Keratinocyte (primary cell): ENCODE measurements around the gene SLC5A2. TPM values are rescaled to one million over a fixed set of nuclear protein-coding genes. Genes with fewer than 3 reads are reported as not detected.

ENCODE experiments used
- DNase-seq: peaks from one replicate; pipeline ENCODE4 v3.0.0-alpha.2; 2011; ENCODE audit warnings: low read depth, missing footprints, low spot score
- FAIRE-seq: peaks from 2 replicates; lab custom pipeline; 2011; peaks lifted over from hg19 to GRCh38; lab: Jason Lieb, UNC
- H2AFZ ChIP-seq: 2 replicates; pipeline ENCODE4 v1.6.0; 2012; ENCODE audit warnings: low read length, control low read depth, inconsistent platforms; ENCODE audit not compliant: control insufficient read depth
- H3K27ac ChIP-seq: 2 replicates; pipeline ENCODE4 v1.5.1; 2011; ENCODE audit warnings: low read length; ENCODE audit not compliant: control insufficient read depth, insufficient read depth
- H3K27me3 ChIP-seq: 3 replicates; pipeline ENCODE4 v1.6.0; 2011; ENCODE audit warnings: low read length; ENCODE audit not compliant: control insufficient read depth, insufficient read depth; ENCODE audit errors: extremely low read depth
- H3K36me3 ChIP-seq, 2 experiments: 2 replicates in 1 of 2; 3 replicates in 1 of 2; pipeline ENCODE4 v1.5.1; 2011; ENCODE audit warnings: low read length in 2 of 2, mild to moderate bottlenecking in 1 of 2; ENCODE audit not compliant: control insufficient read depth in 2 of 2, insufficient read depth in 2 of 2; ENCODE audit errors: extremely low read depth in 1 of 2
- H3K4me1 ChIP-seq: 3 replicates; pipeline ENCODE4 v1.5.1; 2011; ENCODE audit warnings: low read length; ENCODE audit not compliant: control insufficient read depth, insufficient read depth; ENCODE audit errors: extremely low read depth
- H3K4me2 ChIP-seq: 3 replicates; pipeline ENCODE4 v1.6.0; 2011; ENCODE audit warnings: low read depth, low read length; ENCODE audit not compliant: control insufficient read depth, insufficient read depth; ENCODE audit errors: extremely low read depth
- H3K4me3 ChIP-seq, 3 experiments: fragments of 200-600 bp in 1 of 3; sonication (generic) in 1 of 3; 2 replicates in 2 of 3; 3 replicates in 1 of 3; pipeline ENCODE4 v1.5.1; 2011 to 2016; ENCODE audit warnings: low read length in 3 of 3, mild to moderate bottlenecking in 3 of 3, control low read depth in 2 of 3, inconsistent platforms in 1 of 3, low read depth in 1 of 3, mixed read lengths in 1 of 3, mixed run types in 1 of 3, moderate library complexity in 1 of 3; ENCODE audit not compliant: control insufficient read depth in 2 of 3, insufficient read depth in 2 of 3; ENCODE audit errors: extremely low read depth in 1 of 3
- H3K79me2 ChIP-seq: 2 replicates; pipeline ENCODE4 v1.6.0; 2012; ENCODE audit warnings: low read length; ENCODE audit not compliant: control insufficient read depth, insufficient read depth
- H3K9ac ChIP-seq: 3 replicates; pipeline ENCODE4 v1.6.0; 2011; ENCODE audit warnings: low read length; ENCODE audit not compliant: control insufficient read depth, insufficient read depth; ENCODE audit errors: extremely low read depth
- H3K9me1 ChIP-seq: 3 replicates; pipeline ENCODE4 v1.6.0; 2011; ENCODE audit warnings: low read length; ENCODE audit not compliant: control insufficient read depth, insufficient read depth; ENCODE audit errors: extremely low read depth
- H3K9me3 ChIP-seq: 2 replicates; pipeline ENCODE4 v1.5.1; 2012; ENCODE audit warnings: low read depth, low read length; ENCODE audit not compliant: control insufficient read depth
- H4K20me1 ChIP-seq: 3 replicates; pipeline ENCODE4 v1.6.0; 2011; ENCODE audit warnings: low read length; ENCODE audit not compliant: control insufficient read depth, insufficient read depth; ENCODE audit errors: extremely low read depth
- EZH2 ChIP-seq: IDR thresholded peaks from one replicate; pipeline ENCODE4 v1.6.1; 2012; ENCODE audit warnings: inconsistent platforms, mild to moderate bottlenecking, low read length, moderate library complexity
- dilution Hi-C: fragments of 300-500 bp; cut with MboI; formaldehyde crosslinking; loops from one replicate; pipeline ENCODE4 v1.7.0; 2020; ENCODE audit warnings: low sequenced_read_pairs; ENCODE audit not compliant: extremely low pct_ligation_motif_present
- polyA plus RNA-seq, 5 experiments: library from polyadenylated mRNA; depleted of rRNA in 3 of 5; stranded (reverse) in 3 of 5; stranded (forward) in 1 of 5; unstranded in 1 of 5; fragments of >200 nt; gene quantifications; 1 replicate in 1 of 5; 2 replicates in 3 of 5; 3 replicates in 1 of 5; pipeline versions ENCODE4 v1.2.1 to v1.2.3, GENCODE V29; 2011 to 2012; ENCODE audit warnings: missing spikeins in 2 of 5, low read depth in 1 of 5, low replicate concordance in 1 of 5
- TF ChIP-seq, protein P1 (sequence below), 3 experiments: IDR thresholded peaks in 1 of 3; conservative IDR thresholded peaks in 1 of 3; optimal IDR thresholded peaks in 1 of 3; 2 replicates in 2 of 3; 3 replicates in 1 of 3; pipeline versions ENCODE3 to v1.5.1; 2011; ENCODE audit warnings: low read length in 3 of 3, mild to moderate bottlenecking in 3 of 3, moderate library complexity in 2 of 3, control low read depth in 1 of 3, inconsistent platforms in 1 of 3; ENCODE audit not compliant: insufficient read depth in 2 of 3; ENCODE audit errors: extremely low read depth in 1 of 3

SLC5A2 gene
- polyA plus RNA-seq, 1 donor (not counting 4 experiments of a cell fraction or from before 2014, with no cell fraction given), result not detected

DNA sequence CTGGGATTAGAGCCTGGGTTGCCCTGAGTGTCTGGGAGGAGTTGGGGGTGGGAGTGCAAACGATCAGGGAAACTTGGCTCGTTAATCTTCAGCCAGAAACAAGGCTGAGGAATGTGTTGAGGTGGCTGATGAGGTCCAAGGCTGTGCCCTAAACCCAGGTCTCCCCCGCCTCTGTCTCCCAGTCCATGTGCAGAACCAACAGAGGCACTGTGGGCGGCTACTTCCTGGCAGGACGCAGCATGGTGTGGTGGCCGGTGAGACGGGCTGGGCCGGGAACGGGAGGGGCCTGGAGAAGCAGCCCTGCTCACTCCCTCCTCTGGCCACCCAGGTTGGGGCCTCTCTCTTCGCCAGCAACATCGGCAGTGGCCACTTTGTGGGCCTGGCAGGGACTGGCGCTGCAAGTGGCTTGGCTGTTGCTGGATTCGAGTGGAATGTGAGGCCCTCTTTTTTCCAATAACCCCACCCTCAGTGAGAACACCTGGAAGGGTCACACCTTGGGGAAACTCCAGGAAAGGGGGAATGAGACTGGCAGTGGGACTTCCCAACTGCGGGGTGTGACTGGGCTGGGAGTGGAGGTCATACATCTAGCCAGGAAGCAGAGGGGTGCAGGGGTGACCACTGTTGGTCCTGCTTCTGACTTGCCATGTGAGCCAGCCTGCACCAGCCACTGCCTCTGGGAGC, 1.7 kb downstream of the SLC5A2 start:
- no peak overlapping the region for H2AFZ ChIP-seq
- H3K36me3 ChIP-seq, result no peaks in the 10 kb centered on the region
- H3K9me1 ChIP-seq, result no peaks in the 10 kb centered on the region
- no peak overlapping the region for H3K27ac ChIP-seq
- no peak overlapping the region for H3K9ac ChIP-seq
- H3K4me2 ChIP-seq, result no peak overlapping the region
- peaks cover 16% of the 10 kb centered on the region for H3K27me3 ChIP-seq
- no peak for TF ChIP-seq EZH2
- TF ChIP-seq, protein P1, sequence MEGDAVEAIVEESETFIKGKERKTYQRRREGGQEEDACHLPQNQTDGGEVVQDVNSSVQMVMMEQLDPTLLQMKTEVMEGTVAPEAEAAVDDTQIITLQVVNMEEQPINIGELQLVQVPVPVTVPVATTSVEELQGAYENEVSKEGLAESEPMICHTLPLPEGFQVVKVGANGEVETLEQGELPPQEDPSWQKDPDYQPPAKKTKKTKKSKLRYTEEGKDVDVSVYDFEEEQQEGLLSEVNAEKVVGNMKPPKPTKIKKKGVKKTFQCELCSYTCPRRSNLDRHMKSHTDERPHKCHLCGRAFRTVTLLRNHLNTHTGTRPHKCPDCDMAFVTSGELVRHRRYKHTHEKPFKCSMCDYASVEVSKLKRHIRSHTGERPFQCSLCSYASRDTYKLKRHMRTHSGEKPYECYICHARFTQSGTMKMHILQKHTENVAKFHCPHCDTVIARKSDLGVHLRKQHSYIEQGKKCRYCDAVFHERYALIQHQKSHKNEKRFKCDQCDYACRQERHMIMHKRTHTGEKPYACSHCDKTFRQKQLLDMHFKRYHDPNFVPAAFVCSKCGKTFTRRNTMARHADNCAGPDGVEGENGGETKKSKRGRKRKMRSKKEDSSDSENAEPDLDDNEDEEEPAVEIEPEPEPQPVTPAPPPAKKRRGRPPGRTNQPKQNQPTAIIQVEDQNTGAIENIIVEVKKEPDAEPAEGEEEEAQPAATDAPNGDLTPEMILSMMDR (optimal IDR thresholded peaks at IDR 0.05 in 1 of 3, IDR thresholded peaks at IDR 0.05 in 1 of 3, conservative IDR thresholded peaks at IDR 0.05 in 1 of 3; ENCODE audit: extremely low read depth in 1 of 3, insufficient read depth in 2 of 3, low read length in 3 of 3), result no peak
- dilution Hi-C loops, result no loop called here
- FAIRE-seq (no peak), DNase-seq (no peak)
- H3K4me3 ChIP-seq, result no peak overlapping the region
- no peaks in the 10 kb centered on the region for H3K9me3 ChIP-seq
- H4K20me1 ChIP-seq, result no peaks in the 10 kb centered on the region
- H3K4me1 ChIP-seq, result peaks cover 14% of the 10 kb centered on the region
- H3K79me2 ChIP-seq, result no peaks in the 10 kb centered on the region

DNA sequence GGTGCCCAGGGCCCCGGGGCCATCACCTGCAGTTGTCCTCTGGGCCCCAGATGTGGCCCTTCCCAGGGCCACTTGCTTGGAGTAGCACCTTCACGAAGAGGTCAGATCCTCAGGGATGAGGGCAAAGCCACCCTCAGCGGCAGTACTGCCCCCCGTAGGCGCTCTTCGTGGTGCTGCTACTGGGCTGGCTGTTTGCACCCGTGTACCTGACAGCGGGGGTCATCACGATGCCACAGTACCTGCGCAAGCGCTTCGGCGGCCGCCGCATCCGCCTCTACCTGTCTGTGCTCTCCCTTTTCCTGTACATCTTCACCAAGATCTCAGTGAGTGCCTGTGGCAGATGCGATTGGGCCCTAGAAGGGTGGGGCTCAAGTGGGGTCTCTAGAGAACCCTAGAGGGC, 2.6 kb downstream of the SLC5A2 start:
- no peaks in the 10 kb centered on the region for H3K79me2 ChIP-seq
- no peak overlapping the region for H2AFZ ChIP-seq
- H3K27ac ChIP-seq, result no peak overlapping the region
- FAIRE-seq, result no peak
- H4K20me1 ChIP-seq, result no peaks in the 10 kb centered on the region
- H3K9me1 ChIP-seq, result no peaks in the 10 kb centered on the region
- no peak overlapping the region for H3K9ac ChIP-seq
- no peak overlapping the region for H3K4me2 ChIP-seq
- peaks cover 14% of the 10 kb centered on the region for H3K4me1 ChIP-seq
- peaks cover 0 to 3% of the 10 kb centered on the region in 2 experiments for H3K36me3 ChIP-seq
- no peak for TF ChIP-seq EZH2
- TF ChIP-seq, protein P1 (optimal IDR thresholded peaks at IDR 0.05 in 1 of 3, IDR thresholded peaks at IDR 0.05 in 1 of 3, conservative IDR thresholded peaks at IDR 0.05 in 1 of 3; ENCODE audit: extremely low read depth in 1 of 3, insufficient read depth in 2 of 3, low read length in 3 of 3), result no peak
- H3K27me3 ChIP-seq, result peaks cover 16% of the 10 kb centered on the region
- no peak overlapping the region for H3K4me3 ChIP-seq
- DNase-seq, result no peak
- dilution Hi-C loops, result no loop called here
- H3K9me3 ChIP-seq, result no peaks in the 10 kb centered on the region
